GM12878 (cell line): ENCODE results near the gene PUS7. TPM values are rescaled to one million over a fixed set of nuclear protein-coding genes. Genes with fewer than 3 reads are reported as not detected.

Experiments used
- CBFB ChIP-seq: IDR thresholded peaks from 2 replicates; pipeline ENCODE4 v1.6.1; 2016; ENCODE audit warnings: antibody characterized with exemption, low read depth
- CHD2 ChIP-seq: IDR thresholded peaks from 2 replicates; pipeline ENCODE4 v1.6.1; 2011; ENCODE audit warnings: low read depth, low read length, improper control_type of control experiment, borderline replicate concordance
- IKZF2 ChIP-seq, 2 experiments: fragments of 450-650 bp; IDR thresholded peaks; 2 replicates each; pipeline ENCODE4 v1.6.1; 2017; ENCODE audit warnings: mild to moderate bottlenecking in 2 of 2, moderate library complexity in 2 of 2
- MEF2B ChIP-seq: fragments of 450-650 bp; IDR thresholded peaks from 2 replicates; pipeline ENCODE4 v1.6.1; 2018; ENCODE audit warnings: mild to moderate bottlenecking, moderate library complexity; ENCODE audit not compliant: partially characterized antibody, poor library complexity, severe bottlenecking
- PAX5 ChIP-seq: IDR thresholded peaks from 2 replicates; pipeline ENCODE4 v1.6.1; 2011; ENCODE audit warnings: low read depth, low read length, borderline replicate concordance
- RAD21 ChIP-seq: IDR thresholded peaks from 2 replicates; pipeline ENCODE4 v1.6.1; 2011; ENCODE audit warnings: mild to moderate bottlenecking, low read depth, low read length, moderate library complexity; ENCODE audit not compliant: insufficient read depth
- RB1 ChIP-seq: fragments of 450-650 bp; formaldehyde crosslinking; IDR thresholded peaks from 2 replicates; pipeline ENCODE4 v1.6.1; 2017; ENCODE audit warnings: mild to moderate bottlenecking, borderline replicate concordance
- SIX5 ChIP-seq: IDR thresholded peaks from 2 replicates; pipeline ENCODE4 v1.6.1; 2011; ENCODE audit warnings: mild to moderate bottlenecking, low read depth, low read length, moderate library complexity; ENCODE audit not compliant: severe bottlenecking
- STAT1 ChIP-seq: fragments of 450-650 bp; conservative IDR thresholded peaks from 2 replicates; pipeline ENCODE4 v1.6.1; 2014; ENCODE audit warnings: antibody characterized with exemption, mild to moderate bottlenecking
- TAF1 ChIP-seq: IDR thresholded peaks from 2 replicates; pipeline ENCODE4 v1.6.1; 2011; ENCODE audit warnings: mild to moderate bottlenecking, low read depth, low read length, borderline replicate concordance
- polyA plus RNA-seq, 11 experiments: library from polyadenylated mRNA; depleted of rRNA in 4 of 11; unstranded in 6 of 11; stranded (reverse) in 5 of 11; fragments of >200 nt; fragmentation: Nextera tagmentation in 4 of 11; fragmentation: Illumina TruSeq in 1 of 11; extraction: Ambion mirVana in 4 of 11; extraction: Trizol in 1 of 11; gene quantifications; 1 replicate in 1 of 11; 2 replicates in 10 of 11; pipeline versions ENCODE4 v1.2.1 to v1.2.3, GENCODE V29; 2011 to 2016; ENCODE audit warnings: inconsistent platforms in 2 of 11, missing spikeins in 2 of 11, low read depth in 1 of 11
- total RNA-seq, 4 experiments: library from RNA; depleted of rRNA in 3 of 4; stranded (reverse); fragments of >200 nt in 3 of 4; fragmentation: Illumina TruSeq in 1 of 4; extraction: Trizol in 1 of 4; gene quantifications; 2 replicates each; pipeline versions ENCODE4 v1.2.1 to v1.2.3, GENCODE V29; 2013 to 2021
- TF ChIP-seq, protein P1 (sequence below): fragments of 450-650 bp; formaldehyde crosslinking; IDR thresholded peaks from 2 replicates; pipeline ENCODE4 v1.4.0; 2022; ENCODE audit warnings: mild to moderate bottlenecking, moderate library complexity
- TF ChIP-seq, protein P2 (sequence below): IDR thresholded peaks from 2 replicates; pipeline ENCODE4 v1.6.1; 2011; ENCODE audit warnings: mild to moderate bottlenecking, low read depth, low read length, moderate library complexity; ENCODE audit not compliant: insufficient replicate concordance
- TF ChIP-seq, protein P3 (sequence below): fragments of 450-650 bp; IDR thresholded peaks from 2 replicates; pipeline ENCODE4 v1.6.1; 2017; ENCODE audit warnings: mild to moderate bottlenecking, moderate library complexity
- TF ChIP-seq, protein P4 (sequence below): fragments of 450-650 bp; IDR thresholded peaks from 2 replicates; pipeline ENCODE4 v1.6.1; 2016; ENCODE audit warnings: mild to moderate bottlenecking
- TF ChIP-seq, protein P5 (sequence below), 3 experiments: IDR thresholded peaks in 2 of 3; conservative IDR thresholded peaks in 1 of 3; 2 replicates each; pipeline ENCODE4 v1.5.1; 2011; ENCODE audit warnings: low read depth in 3 of 3, low read length in 3 of 3, mild to moderate bottlenecking in 3 of 3, control low read depth in 2 of 3, moderate library complexity in 2 of 3, inconsistent platforms in 1 of 3, mixed read lengths in 1 of 3; ENCODE audit not compliant: control insufficient read depth in 2 of 3, insufficient read depth in 1 of 3; ENCODE audit errors: extremely low read depth in 1 of 3

Gene PUS7
- total and polyA plus RNA-seq, 10 of the 15 experiments (the other 5 are each of a cell fraction or from before 2014, with no cell fraction given): 5.6 to 28.5 (median 22.4) TPM

DNA sequence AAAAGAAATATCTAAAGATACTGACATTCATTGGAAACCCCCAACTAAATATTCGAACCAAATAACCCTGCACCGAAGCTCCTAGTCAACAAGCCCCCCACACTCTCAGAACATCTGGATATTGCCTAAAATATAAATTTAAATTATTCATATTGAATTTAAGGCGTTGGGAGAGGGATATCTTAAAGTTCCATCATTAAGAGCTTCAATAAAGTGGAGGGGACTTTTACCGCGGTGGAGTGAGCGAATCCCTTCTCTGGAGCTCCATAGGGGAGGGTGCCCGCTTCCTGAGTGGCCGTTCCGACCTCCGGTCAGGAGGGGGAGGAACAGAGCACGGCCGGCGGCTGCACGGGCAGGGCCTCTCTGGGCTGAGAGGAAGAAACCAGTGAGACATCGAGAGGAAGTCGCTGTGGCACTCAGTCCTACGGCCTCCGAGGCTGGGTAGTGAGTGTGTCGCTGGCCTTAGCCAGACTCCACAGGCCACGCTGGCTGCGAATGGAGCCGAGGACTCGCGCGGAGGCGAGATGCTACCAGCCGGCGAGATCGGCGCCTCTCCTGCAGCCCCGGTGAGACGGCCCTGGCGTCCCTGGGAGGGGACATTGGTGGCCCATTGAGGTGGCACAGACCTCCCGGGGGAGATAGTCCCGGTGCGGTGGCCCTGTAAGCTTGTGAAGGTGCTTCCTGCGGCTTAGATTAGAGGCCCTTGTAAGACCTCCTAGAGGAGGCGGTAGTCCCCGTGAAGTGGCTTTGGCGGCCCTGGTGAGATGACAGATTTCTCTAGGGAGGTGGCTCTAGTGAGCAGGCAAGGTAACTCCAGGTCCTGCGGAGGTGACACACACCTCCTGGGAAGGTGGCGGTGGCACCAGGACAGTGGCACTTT lies 10.0 kb upstream of the PUS7 start, which contains the start of gene RINT1 (continued):
- TF ChIP-seq MEF2B (peak; percentile 81), CHD2 (0 out of 2 replicates have a peak, but pooled peaks have one; percentile 61), CBFB (peak; percentile 78; the same call in 1 of the 2 replicates), IKZF2 (IDR thresholded peaks at IDR 0.05) (no peak; a peak in 2 of 4 replicates), RB1 (peak; percentile 90; the same call in 1 of the 2 replicates), SIX5 (peak; percentile 30), STAT1 (peak; percentile 67; the same call in 1 of the 2 replicates), TAF1 (peak; percentile 96), RAD21 (no peak), PAX5 (peak; percentile 56; the same call in 1 of the 2 replicates)
- TF ChIP-seq, protein P1, sequence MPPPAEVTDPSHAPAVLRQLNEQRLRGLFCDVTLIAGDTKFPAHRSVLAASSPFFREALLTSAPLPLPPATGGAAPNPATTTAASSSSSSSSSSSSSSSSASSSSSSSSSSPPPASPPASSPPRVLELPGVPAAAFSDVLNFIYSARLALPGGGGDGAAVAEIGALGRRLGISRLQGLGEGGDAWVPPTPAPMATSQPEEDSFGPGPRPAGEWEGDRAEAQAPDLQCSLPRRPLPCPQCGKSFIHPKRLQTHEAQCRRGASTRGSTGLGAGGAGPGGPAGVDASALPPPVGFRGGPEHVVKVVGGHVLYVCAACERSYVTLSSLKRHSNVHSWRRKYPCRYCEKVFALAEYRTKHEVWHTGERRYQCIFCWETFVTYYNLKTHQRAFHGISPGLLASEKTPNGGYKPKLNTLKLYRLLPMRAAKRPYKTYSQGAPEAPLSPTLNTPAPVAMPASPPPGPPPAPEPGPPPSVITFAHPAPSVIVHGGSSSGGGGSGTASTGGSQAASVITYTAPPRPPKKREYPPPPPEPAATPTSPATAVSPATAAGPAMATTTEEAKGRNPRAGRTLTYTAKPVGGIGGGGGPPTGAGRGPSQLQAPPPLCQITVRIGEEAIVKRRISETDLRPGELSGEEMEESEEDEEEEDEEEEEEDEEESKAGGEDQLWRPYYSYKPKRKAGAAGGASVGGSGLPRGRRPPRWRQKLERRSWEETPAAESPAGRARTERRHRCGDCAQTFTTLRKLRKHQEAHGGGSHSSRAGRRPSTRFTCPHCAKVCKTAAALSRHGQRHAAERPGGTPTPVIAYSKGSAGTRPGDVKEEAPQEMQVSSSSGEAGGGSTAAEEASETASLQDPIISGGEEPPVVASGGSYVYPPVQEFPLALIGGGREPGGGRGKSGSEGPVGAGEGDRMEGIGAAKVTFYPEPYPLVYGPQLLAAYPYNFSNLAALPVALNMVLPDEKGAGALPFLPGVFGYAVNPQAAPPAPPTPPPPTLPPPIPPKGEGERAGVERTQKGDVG: no peak
- TF ChIP-seq, protein P2, sequence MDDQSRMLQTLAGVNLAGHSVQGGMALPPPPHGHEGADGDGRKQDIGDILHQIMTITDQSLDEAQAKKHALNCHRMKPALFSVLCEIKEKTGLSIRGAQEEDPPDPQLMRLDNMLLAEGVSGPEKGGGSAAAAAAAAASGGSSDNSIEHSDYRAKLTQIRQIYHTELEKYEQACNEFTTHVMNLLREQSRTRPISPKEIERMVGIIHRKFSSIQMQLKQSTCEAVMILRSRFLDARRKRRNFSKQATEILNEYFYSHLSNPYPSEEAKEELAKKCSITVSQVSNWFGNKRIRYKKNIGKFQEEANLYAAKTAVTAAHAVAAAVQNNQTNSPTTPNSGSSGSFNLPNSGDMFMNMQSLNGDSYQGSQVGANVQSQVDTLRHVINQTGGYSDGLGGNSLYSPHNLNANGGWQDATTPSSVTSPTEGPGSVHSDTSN: no peak
- TF ChIP-seq, protein P3, sequence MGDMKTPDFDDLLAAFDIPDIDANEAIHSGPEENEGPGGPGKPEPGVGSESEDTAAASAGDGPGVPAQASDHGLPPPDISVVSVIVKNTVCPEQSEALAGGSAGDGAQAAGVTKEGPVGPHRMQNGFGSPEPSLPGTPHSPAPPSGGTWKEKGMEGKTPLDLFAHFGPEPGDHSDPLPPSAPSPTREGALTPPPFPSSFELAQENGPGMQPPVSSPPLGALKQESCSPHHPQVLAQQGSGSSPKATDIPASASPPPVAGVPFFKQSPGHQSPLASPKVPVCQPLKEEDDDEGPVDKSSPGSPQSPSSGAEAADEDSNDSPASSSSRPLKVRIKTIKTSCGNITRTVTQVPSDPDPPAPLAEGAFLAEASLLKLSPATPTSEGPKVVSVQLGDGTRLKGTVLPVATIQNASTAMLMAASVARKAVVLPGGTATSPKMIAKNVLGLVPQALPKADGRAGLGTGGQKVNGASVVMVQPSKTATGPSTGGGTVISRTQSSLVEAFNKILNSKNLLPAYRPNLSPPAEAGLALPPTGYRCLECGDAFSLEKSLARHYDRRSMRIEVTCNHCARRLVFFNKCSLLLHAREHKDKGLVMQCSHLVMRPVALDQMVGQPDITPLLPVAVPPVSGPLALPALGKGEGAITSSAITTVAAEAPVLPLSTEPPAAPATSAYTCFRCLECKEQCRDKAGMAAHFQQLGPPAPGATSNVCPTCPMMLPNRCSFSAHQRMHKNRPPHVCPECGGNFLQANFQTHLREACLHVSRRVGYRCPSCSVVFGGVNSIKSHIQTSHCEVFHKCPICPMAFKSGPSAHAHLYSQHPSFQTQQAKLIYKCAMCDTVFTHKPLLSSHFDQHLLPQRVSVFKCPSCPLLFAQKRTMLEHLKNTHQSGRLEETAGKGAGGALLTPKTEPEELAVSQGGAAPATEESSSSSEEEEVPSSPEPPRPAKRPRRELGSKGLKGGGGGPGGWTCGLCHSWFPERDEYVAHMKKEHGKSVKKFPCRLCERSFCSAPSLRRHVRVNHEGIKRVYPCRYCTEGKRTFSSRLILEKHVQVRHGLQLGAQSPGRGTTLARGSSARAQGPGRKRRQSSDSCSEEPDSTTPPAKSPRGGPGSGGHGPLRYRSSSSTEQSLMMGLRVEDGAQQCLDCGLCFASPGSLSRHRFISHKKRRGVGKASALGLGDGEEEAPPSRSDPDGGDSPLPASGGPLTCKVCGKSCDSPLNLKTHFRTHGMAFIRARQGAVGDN: peak; percentile 89
- TF ChIP-seq, protein P4, sequence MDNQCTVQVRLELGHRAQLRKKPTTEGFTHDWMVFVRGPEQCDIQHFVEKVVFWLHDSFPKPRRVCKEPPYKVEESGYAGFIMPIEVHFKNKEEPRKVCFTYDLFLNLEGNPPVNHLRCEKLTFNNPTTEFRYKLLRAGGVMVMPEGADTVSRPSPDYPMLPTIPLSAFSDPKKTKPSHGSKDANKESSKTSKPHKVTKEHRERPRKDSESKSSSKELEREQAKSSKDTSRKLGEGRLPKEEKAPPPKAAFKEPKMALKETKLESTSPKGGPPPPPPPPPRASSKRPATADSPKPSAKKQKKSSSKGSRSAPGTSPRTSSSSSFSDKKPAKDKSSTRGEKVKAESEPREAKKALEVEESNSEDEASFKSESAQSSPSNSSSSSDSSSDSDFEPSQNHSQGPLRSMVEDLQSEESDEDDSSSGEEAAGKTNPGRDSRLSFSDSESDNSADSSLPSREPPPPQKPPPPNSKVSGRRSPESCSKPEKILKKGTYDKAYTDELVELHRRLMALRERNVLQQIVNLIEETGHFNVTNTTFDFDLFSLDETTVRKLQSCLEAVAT: peak; percentile 81
- TF ChIP-seq, protein P5, sequence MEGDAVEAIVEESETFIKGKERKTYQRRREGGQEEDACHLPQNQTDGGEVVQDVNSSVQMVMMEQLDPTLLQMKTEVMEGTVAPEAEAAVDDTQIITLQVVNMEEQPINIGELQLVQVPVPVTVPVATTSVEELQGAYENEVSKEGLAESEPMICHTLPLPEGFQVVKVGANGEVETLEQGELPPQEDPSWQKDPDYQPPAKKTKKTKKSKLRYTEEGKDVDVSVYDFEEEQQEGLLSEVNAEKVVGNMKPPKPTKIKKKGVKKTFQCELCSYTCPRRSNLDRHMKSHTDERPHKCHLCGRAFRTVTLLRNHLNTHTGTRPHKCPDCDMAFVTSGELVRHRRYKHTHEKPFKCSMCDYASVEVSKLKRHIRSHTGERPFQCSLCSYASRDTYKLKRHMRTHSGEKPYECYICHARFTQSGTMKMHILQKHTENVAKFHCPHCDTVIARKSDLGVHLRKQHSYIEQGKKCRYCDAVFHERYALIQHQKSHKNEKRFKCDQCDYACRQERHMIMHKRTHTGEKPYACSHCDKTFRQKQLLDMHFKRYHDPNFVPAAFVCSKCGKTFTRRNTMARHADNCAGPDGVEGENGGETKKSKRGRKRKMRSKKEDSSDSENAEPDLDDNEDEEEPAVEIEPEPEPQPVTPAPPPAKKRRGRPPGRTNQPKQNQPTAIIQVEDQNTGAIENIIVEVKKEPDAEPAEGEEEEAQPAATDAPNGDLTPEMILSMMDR (IDR thresholded peaks at IDR 0.05 in 2 of 3, conservative IDR thresholded peaks at IDR 0.05 in 1 of 3; ENCODE audit: control insufficient read depth in 2 of 3, extremely low read depth in 1 of 3, insufficient read depth in 1 of 3, low read depth in 3 of 3, low read length in 3 of 3): peak; percentile 84 to 95 (median 88)
